HUES48 (cell line): ENCODE measurements around the gene PCNX1.
"Not testable (repeated sequence)": the region's sequence is repeated elsewhere in the genome, so short reads cannot be mapped to it uniquely, and the experiment has no call there.

Experiments
- H3K27ac ChIP-seq: one replicate; pipeline ENCODE4 v1.7.0; 2013; ENCODE audit warnings: low read depth, low read length, inconsistent platforms
- H3K27me3 ChIP-seq: 2 replicates; pipeline ENCODE4 v1.6.1; 2013; ENCODE audit warnings: mild to moderate bottlenecking, low read length; ENCODE audit not compliant: control insufficient read depth, insufficient read depth
- H3K36me3 ChIP-seq: 2 replicates; pipeline ENCODE4 v1.6.1; 2013; ENCODE audit warnings: low read length; ENCODE audit not compliant: control insufficient read depth, insufficient read depth
- H3K4me1 ChIP-seq: 2 replicates; pipeline ENCODE4 v1.6.1; 2013; ENCODE audit warnings: mild to moderate bottlenecking, low read length; ENCODE audit not compliant: control insufficient read depth, insufficient read depth
- H3K4me3 ChIP-seq: 2 replicates; pipeline ENCODE4 v1.5.1; 2013; ENCODE audit warnings: mild to moderate bottlenecking, low read depth, low read length
- H3K9ac ChIP-seq: 2 replicates; pipeline ENCODE4 v1.6.1; 2013; ENCODE audit warnings: mild to moderate bottlenecking, low read depth, low read length, moderate library complexity
- H3K9me3 ChIP-seq: 2 replicates; pipeline ENCODE4 v1.6.1; 2013; ENCODE audit warnings: low read length; ENCODE audit not compliant: control insufficient read depth, insufficient read depth

PCNX1 gene

DNA sequence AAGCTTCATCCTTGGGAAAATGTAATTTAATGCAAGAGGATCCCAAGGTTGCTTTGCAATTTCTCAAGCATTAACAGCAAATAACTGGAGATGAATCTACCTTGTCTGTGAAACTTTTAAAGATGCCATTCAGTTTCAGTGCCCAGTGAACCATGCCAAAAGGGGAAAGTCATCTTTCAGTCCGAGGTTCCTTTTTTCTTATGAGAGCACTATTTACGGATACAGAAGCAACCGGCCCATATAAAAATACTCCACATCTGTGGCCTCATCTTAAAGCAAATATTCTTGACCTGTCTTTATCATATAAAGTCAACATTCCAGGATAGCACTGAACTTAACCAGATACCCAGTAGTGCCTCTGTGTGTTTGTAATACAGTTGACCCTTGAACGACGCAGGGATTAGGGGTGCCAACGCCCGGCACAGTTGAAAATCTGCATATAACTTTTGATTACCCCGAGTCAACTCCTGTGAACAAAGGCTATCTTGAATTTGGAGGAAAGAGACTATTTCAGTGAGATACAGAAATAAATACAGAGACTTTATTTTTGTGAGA is 209.4 kb downstream of the PCNX1 start:
- Histone ChIP-seq H3K9ac (no peak overlapping the region), H3K4me3 (no peak overlapping the region), H3K36me3 (peaks cover 1% of the 10 kb centered on the region), H3K4me1 (peaks cover 14% of the 10 kb centered on the region), H3K27ac (no peak overlapping the region), H3K27me3 (no peaks in the 10 kb centered on the region), H3K9me3 (0 out of 2 replicates have a peak, but pooled peaks cover 5% of the 10 kb centered on the region)

DNA sequence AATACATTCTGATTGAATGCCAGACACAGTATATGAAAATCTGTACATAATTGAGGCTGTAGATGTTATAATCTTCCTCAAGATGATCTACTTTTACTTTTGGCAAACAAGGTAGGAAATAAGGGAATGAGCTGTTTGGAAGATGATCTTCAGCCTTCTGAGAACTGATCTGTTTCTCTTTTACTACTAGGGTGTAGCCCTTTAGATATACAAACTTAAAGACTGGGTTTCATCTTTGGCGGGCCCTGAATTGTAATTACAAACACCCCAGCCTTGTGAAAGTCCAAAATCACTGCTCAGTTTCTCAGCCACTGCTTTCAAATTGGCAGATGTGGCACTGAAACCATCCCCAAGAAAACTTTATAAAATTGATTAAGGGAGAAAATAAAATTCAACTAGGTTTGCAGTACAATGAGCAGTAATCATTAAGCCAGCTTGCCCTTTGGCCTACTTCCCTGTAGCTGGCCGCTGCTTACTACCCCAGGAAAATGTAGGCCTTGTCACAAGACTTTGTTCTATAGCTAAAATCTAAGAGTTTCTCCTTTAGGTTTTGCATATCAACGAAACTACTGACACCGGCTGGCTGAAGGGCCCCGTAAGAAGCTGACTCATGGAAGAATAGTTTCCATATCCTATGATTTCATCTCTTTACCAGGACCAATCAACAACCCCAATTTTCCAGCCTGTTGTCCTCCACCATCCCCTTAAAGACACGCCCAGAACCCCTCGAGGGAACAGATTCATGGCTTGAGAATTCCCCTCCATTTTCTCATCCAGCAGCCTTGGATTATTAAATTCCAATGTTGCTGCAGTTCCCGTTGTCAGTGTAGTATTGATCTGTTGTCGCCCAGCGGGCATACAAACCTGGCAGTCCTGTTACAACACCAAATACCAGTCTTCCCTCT is 210.8 kb downstream of the PCNX1 start:
- no peak overlapping the region for H3K9ac ChIP-seq
- no peaks in the 10 kb centered on the region for H3K27me3 ChIP-seq
- H3K36me3 ChIP-seq, result no peaks in the 10 kb centered on the region
- peak overlapping the region; percentile 81 for H3K27ac ChIP-seq
- no peak overlapping the region for H3K4me3 ChIP-seq
- peaks cover 5% of the 10 kb centered on the region; the same call in 1 of the 2 replicates for H3K9me3 ChIP-seq
- peaks cover 14% of the 10 kb centered on the region for H3K4me1 ChIP-seq

GRCh38 chr14:71119075-71119474 is 211.8 kb downstream of the PCNX1 start:
- no peak overlapping the region for H3K4me3 ChIP-seq
- no peaks in the 10 kb centered on the region for H3K36me3 ChIP-seq
- H3K9ac ChIP-seq, result no peak overlapping the region
- peaks cover 14% of the 10 kb centered on the region for H3K4me1 ChIP-seq
- H3K27ac ChIP-seq, result peak overlapping the region; percentile 81
- H3K27me3 ChIP-seq, result no peaks in the 10 kb centered on the region
- H3K9me3 ChIP-seq, result peaks cover 5% of the 10 kb centered on the region; the same call in 1 of the 2 replicates

- no peaks in the 10 kb centered on the region for H3K36me3 ChIP-seq
- peaks cover 14% of the 10 kb centered on the region for H3K4me1 ChIP-seq
- H3K4me3 ChIP-seq, result no peak overlapping the region
- H3K9ac ChIP-seq, result no peak overlapping the region
- H3K27ac ChIP-seq, result no peak overlapping the region
- H3K27me3 ChIP-seq, result no peaks in the 10 kb centered on the region
- H3K9me3 ChIP-seq, result peaks cover 5% of the 10 kb centered on the region; the same call in 1 of the 2 replicates
Observed at GRCh38 chr14:71119832-71120231, 212.6 kb downstream of the PCNX1 start.

- Histone ChIP-seq H3K27me3 (no peaks in the 10 kb centered on the region), H3K4me3 (no peak overlapping the region), H3K9ac (no peak overlapping the region), H3K9me3 (peaks cover 5% of the 10 kb centered on the region; the same call in 1 of the 2 replicates), H3K27ac (no peak overlapping the region), H3K4me1 (peaks cover 12% of the 10 kb centered on the region), H3K36me3 (no peaks in the 10 kb centered on the region)
Observed at GRCh38 chr14:71121001-71121400, 213.7 kb downstream of the PCNX1 start.

DNA sequence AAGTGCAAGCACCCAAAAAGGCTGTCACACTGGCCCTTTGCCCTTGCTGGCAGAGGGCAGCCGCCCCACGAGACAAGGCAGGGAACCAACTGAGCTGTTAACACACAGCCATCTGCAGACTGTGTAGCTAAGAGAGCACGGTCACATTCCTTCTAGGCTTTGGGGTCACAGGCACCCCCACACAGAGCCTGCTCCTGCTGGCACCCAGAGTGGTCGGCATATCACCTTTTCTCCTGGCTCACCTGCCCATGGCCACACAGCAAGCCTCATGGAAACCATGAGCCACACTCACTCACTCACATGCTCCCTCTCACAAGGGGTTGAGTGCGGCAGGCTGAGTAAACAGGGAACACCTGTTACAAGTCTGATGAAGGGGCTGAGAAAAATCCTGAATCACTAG is 214.5 kb downstream of the PCNX1 start:
- no peaks in the 10 kb centered on the region for H3K36me3 ChIP-seq
- H3K4me1 ChIP-seq, result peaks cover 12% of the 10 kb centered on the region
- H3K27me3 ChIP-seq, result no peaks in the 10 kb centered on the region
- no peak overlapping the region for H3K9ac ChIP-seq
- H3K27ac ChIP-seq, result no peak overlapping the region
- H3K9me3 ChIP-seq, result peaks cover 5% of the 10 kb centered on the region; the same call in 1 of the 2 replicates
- no peak overlapping the region for H3K4me3 ChIP-seq

- H3K27ac ChIP-seq, result no peak overlapping the region
- no peak overlapping the region for H3K4me3 ChIP-seq
- no peaks in the 10 kb centered on the region for H3K36me3 ChIP-seq
- peaks cover 3% of the 10 kb centered on the region for H3K4me1 ChIP-seq
- no peaks in the 10 kb centered on the region for H3K27me3 ChIP-seq
- H3K9me3 ChIP-seq, result peaks cover 5% of the 10 kb centered on the region; the same call in 1 of the 2 replicates
- no peak overlapping the region for H3K9ac ChIP-seq
Observed at GRCh38 chr14:71122866-71123565, 215.8 kb downstream of the PCNX1 start.

- H3K9me3 ChIP-seq, result peaks cover 5% of the 10 kb centered on the region; the same call in 1 of the 2 replicates
- H3K4me3 ChIP-seq, result no peak overlapping the region
- H3K27ac ChIP-seq, result no peak overlapping the region
- H3K9ac ChIP-seq, result no peak overlapping the region
- H3K27me3 ChIP-seq, result no peaks in the 10 kb centered on the region
- H3K4me1 ChIP-seq, result no peaks in the 10 kb centered on the region
- H3K36me3 ChIP-seq, result no peaks in the 10 kb centered on the region
Observed at GRCh38 chr14:71123579-71124135, 216.4 kb downstream of the PCNX1 start.

DNA sequence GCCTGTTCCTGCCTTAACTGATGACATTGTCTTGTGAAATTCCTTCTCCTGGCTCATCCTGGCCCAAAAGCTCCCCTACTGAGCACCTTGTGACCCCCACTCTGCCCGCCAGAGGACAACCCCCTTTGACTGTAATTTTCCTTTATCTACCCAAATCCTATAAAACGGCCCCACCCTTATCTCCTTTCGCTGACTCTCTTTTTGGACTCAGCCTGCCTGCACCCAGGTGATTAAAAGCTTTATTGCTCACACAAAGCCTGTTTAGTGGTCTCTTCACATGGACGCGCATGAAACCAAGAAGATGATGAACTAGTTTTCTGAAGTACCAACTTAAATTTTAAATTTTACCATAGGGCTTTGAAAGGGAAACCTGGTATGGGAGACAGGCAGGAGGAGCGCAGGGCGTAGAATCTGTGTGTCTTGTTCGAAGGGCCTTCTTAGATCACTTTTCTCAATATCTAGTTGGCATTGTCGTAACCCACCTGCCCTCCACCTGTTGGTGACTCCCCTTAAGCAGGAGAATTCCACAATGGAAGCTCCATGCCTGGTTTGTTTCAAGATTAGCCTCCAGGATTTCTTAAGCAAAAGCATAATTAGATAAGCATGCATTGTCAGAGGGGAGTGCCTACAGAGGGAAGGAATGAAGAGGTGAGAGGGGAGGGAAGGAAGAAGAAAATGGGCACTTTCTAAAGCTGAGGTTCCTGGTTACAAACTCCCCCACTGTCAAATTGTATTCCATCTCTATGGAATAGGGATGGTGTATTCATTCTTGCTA is 222.6 kb downstream of the PCNX1 start:
- H3K4me1 ChIP-seq, H3K9me3 ChIP-seq, H3K9ac ChIP-seq, H3K36me3 ChIP-seq, H3K27me3 ChIP-seq, H3K4me3 ChIP-seq: not testable (repeated sequence)
- peak overlapping the region; percentile 32 for H3K27ac ChIP-seq

DNA sequence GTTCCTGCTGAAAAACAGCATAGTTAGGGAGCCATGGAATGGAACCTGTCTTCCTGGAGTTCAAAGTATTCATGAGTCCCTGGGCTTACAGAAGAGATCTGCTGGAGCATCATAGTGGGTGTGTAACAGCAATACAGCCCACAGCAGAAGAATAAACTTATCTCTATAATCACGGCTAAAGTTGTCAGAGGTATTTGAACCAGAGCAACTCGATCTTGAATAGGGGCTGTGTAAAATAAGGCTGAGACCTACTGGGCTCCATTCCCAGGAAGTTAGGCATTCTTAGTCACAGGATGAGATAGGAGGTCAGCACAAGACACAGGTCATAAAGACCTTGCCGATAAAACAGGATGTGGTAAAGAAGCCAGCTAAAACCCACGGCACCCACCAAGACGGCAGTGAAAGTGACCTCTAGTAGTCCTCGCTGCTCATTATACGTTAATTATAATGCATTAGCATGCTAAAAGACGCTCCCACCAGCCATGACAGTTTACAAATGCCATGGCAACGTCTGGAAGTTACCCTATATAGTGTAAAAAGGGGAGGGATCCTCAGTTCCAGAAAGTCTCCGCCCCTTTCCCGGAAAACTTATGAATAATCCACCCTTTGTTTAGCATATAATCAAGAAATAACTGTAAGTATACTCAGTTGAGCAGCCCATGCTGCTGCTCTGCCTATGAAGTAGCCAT is 223.4 kb downstream of the PCNX1 start:
- H3K4me1 ChIP-seq, result peaks cover 7% of the 10 kb centered on the region; the same call in 1 of the 2 replicates
- no peaks in the 10 kb centered on the region for H3K27me3 ChIP-seq
- H3K36me3 ChIP-seq, result no peaks in the 10 kb centered on the region
- no peak overlapping the region for H3K9ac ChIP-seq
- H3K4me3 ChIP-seq, result no peak overlapping the region
- no peak overlapping the region for H3K27ac ChIP-seq
- no peaks in the 10 kb centered on the region for H3K9me3 ChIP-seq
